Mesothelial cell of epicardium (in vitro differentiated cells): Measurements from ENCODE around the gene AAR2. TPM values are rescaled to one million over a fixed set of nuclear protein-coding genes. Genes with fewer than 3 reads are reported as not detected.

Experiments used
- DNase-seq, 2 experiments: peaks; one replicate each; pipeline ENCODE4 v3.0.0; 2021; ENCODE audit warnings: low spot score in 2 of 2; ENCODE audit not compliant: unreplicated experiment in 2 of 2
- H3K27ac Mint-ChIP-seq: 2 replicates; pipeline ENCODE4 v1.8.0; 2021; ENCODE audit warnings: mixed read lengths
- H3K27me3 Mint-ChIP-seq: 2 replicates; pipeline ENCODE4 v1.8.0; 2021; ENCODE audit warnings: low read depth, mixed read lengths
- H3K36me3 Mint-ChIP-seq: 2 replicates; pipeline ENCODE4 v1.8.0; 2021; ENCODE audit warnings: mixed read lengths
- H3K4me1 Mint-ChIP-seq: 2 replicates; pipeline ENCODE4 v1.8.0; 2021; ENCODE audit warnings: mixed read lengths
- H3K4me3 Mint-ChIP-seq: 2 replicates; pipeline ENCODE4 v1.8.0; 2021; ENCODE audit warnings: mild to moderate bottlenecking, moderate library complexity, mixed read lengths
- H3K9me3 Mint-ChIP-seq: 2 replicates; pipeline ENCODE4 v1.8.0; 2021; ENCODE audit warnings: mixed read lengths
- CTCF ChIP-seq: fragments of 200-600 bp; sonication (generic); IDR thresholded peaks from one replicate; pipeline ENCODE4 v1.5.0; 2021; ENCODE audit warnings: antibody characterized with exemption; ENCODE audit not compliant: unreplicated experiment
- total RNA-seq: library from RNA; stranded (reverse); gene quantifications from 3 replicates; pipeline ENCODE4 v1.2.1, GENCODE V29; 2021

Gene AAR2
- total RNA-seq, 1 donor from 2014 or later: 30.6 TPM

GRCh38 chr20:36215778-36216177 is 20.5 kb upstream of the AAR2 start:
- H3K27ac Mint-ChIP-seq: no peak overlapping the region
- H3K9me3 Mint-ChIP-seq: no peaks in the 10 kb centered on the region
- DNase-seq: no peak
- no peak overlapping the region for H3K4me3 Mint-ChIP-seq
- TF ChIP-seq CTCF: no peak
- peaks cover 1% of the 10 kb centered on the region for H3K36me3 Mint-ChIP-seq
- no peaks in the 10 kb centered on the region for H3K27me3 Mint-ChIP-seq
- H3K4me1 Mint-ChIP-seq: no peaks in the 10 kb centered on the region

GRCh38 chr20:36216314-36217025 is 19.8 kb upstream of the AAR2 start:
- no peak for TF ChIP-seq CTCF
- Mint-ChIP-seq H3K9me3 (no peaks in the 10 kb centered on the region), H3K27ac (no peak overlapping the region), H3K36me3 (peaks cover 5% of the 10 kb centered on the region), H3K4me3 (no peak overlapping the region), H3K4me1 (no peaks in the 10 kb centered on the region), H3K27me3 (no peaks in the 10 kb centered on the region)
- no peak for DNase-seq

- no peaks in the 10 kb centered on the region for H3K4me1 Mint-ChIP-seq
- no peak for DNase-seq
- H3K27me3 Mint-ChIP-seq: no peaks in the 10 kb centered on the region
- H3K4me3 Mint-ChIP-seq: no peak overlapping the region
- H3K36me3 Mint-ChIP-seq: peaks cover 8% of the 10 kb centered on the region
- no peak for TF ChIP-seq CTCF
- H3K9me3 Mint-ChIP-seq: no peaks in the 10 kb centered on the region
- H3K27ac Mint-ChIP-seq: no peak overlapping the region
These were observed 19.1 kb upstream of the AAR2 start for GRCh38 chr20:36217226-36217625.

- Mint-ChIP-seq H3K36me3 (peaks cover 10% of the 10 kb centered on the region), H3K27me3 (no peaks in the 10 kb centered on the region), H3K9me3 (no peaks in the 10 kb centered on the region), H3K4me1 (no peaks in the 10 kb centered on the region), H3K27ac (no peak overlapping the region), H3K4me3 (no peak overlapping the region)
- no peak for DNase-seq
- no peak for TF ChIP-seq CTCF
These were observed 17.8 kb upstream of the AAR2 start for GRCh38 chr20:36218380-36219064.

GRCh38 chr20:36219671-36220220 is 16.5 kb upstream of the AAR2 start:
- no peaks in the 10 kb centered on the region for H3K9me3 Mint-ChIP-seq
- no peaks in the 10 kb centered on the region for H3K27me3 Mint-ChIP-seq
- H3K4me3 Mint-ChIP-seq: no peak overlapping the region
- no peaks in the 10 kb centered on the region for H3K4me1 Mint-ChIP-seq
- peaks cover 10% of the 10 kb centered on the region for H3K36me3 Mint-ChIP-seq
- no peak overlapping the region for H3K27ac Mint-ChIP-seq
- TF ChIP-seq CTCF: no peak
- DNase-seq: no peak
